ENCODE results near the gene PRR23C.

The PRR23C gene

DNA sequence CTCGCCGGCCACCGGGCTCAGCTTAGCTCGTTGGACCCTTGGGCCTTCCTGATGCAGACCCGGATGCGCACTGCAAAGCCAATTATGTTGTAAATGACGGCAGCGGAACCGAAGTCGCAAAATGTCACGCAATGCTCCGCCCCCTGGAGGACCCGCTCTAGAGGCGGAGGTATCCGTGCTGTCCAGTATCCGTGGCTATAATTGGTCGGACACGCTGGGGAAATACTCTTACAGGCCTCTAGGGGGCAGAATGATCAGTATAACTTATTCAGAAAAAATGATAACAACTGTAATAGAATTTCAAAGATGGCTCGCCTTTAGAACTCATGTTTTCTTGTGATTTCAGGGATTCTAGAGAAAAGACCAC lies 23.8 kb downstream of the PRR23C start, which contains the start of gene PRR23B:
Gene PRR23B (minus strand): TSS at position 59 of the 367 bp plus-strand sequence. CDS start 265 bp downstream, outside the sequence.
- H3K4me3 ChIP-seq (ENCODE audit: low read depth, low read length) = no peak within 1 kb of the TSS
- TF ChIP-seq, protein P1, sequence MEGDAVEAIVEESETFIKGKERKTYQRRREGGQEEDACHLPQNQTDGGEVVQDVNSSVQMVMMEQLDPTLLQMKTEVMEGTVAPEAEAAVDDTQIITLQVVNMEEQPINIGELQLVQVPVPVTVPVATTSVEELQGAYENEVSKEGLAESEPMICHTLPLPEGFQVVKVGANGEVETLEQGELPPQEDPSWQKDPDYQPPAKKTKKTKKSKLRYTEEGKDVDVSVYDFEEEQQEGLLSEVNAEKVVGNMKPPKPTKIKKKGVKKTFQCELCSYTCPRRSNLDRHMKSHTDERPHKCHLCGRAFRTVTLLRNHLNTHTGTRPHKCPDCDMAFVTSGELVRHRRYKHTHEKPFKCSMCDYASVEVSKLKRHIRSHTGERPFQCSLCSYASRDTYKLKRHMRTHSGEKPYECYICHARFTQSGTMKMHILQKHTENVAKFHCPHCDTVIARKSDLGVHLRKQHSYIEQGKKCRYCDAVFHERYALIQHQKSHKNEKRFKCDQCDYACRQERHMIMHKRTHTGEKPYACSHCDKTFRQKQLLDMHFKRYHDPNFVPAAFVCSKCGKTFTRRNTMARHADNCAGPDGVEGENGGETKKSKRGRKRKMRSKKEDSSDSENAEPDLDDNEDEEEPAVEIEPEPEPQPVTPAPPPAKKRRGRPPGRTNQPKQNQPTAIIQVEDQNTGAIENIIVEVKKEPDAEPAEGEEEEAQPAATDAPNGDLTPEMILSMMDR (IDR thresholded peaks at IDR 0.05; ENCODE audit: low read depth, low read length) = 0 out of 2 replicates have a peak, but pooled peaks have one; percentile 13

DNA sequence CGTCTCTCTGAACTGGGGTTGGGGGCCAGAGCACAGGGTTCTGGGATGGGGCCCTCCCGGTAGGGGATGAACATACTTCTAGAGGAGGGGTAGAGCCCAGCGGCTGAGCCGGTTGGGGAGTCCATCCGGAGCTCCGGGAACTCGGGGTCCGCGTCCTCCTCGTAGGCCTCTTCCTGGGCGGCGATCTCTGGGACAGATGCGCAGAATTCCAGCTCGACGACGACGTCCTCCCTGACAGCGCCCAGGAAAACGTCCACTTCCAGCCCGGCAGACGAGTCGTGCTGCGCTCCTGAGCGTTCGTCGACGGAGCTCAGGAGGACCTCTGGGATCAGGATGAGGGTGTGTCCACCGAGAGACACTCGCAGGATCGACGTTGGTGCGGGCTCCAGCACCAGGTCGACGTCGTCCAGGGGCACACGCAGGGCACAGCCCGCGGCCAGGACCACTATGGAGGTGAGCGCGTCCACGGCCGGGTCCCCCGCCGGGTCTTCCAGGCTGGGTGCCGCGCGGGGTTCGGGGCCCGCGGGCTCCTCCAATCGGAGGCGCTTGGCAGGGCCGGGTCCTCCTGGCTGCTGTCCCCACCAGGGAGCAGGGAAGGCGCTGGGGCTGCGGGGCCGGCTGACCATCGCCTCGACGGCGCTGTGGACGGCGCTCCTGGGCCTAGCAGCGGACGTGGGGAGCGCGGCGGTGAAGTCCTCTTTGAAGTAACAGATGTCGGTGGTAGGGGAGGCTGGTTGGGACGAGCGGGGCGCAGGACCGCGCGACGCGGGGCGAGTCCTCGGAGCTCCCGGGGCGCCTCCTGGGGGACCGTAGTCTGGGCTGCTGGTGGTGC lies 24.4 kb downstream of the PRR23C start:
- H3K4me3 ChIP-seq (ENCODE audit: low read depth, low read length) = no peak overlapping the region
- TF ChIP-seq, protein P1 (IDR thresholded peaks at IDR 0.05; ENCODE audit: low read depth, low read length) = no peak

DNA sequence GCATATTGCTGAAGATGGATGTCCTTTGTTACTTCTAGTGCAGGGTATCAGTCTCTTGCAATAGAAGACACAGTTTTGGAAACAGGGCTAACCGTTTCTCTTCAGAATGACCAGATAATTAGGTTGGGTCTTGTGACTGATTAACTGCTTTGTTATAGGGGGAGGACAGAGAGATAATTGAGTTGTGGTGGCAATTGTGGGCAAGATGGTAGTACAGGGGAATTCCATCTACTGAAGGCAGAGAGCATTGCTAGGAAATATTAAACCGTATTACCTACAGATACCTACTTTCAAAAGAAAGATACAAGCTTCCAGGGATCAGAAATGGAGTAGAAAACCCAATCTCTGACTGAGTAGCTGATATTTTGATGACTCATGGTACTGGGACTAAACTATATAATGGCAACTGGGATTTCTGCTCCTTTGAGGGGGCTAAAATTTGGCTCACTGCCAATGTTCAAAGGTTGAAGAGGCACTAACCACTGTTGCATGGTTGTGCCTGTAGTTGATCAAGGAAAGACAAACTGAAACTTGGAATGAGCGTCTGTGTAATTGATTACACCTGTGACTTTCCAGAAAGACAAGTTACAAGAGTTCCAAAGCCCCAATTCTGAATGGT lies 28.2 kb downstream of the PRR23C start:
- TF ChIP-seq, protein P1 (IDR thresholded peaks at IDR 0.05; ENCODE audit: low read depth, low read length) = no peak
- no peak overlapping the region for H3K4me3 ChIP-seq (ENCODE audit: low read depth, low read length)

DNA sequence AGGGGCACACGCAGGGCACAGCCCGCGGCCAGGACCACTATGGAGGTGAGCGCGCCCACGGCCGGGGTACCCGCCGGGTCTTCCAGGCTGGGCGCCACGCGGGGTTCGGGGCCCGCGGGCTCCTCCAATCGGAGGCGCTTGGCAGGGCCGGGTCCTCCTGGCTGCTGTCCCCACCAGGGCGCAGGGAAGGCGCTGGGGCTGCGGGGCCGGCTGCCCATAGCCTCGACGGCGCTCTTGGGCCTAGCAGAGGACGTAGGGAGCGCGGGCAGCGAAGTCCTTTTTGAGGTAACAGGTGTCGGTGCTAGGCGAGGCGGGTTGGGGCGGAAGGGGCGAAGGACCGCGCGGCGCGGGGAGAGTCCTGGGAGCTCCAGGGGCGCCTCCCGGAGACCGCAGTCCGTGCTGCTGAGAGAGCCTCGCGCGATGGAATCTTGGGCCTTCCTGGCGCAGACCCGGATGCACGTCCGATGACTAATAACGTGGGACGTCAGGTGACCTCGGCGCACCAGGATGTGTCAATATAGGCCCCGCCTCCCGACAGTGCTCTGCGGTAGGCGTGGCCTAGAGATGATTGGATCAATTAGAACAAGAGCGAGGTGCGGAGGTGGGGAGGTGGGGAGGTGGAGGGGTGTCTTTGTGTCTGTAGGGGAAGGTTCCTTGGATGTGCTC lies 38.5 kb downstream of the PRR23C start, which contains the start of gene PRR23A:
Gene PRR23A (minus strand): TSS at position 218 of the 666 bp plus-strand sequence. CDS start 0 bp downstream, at position 218.
- TF ChIP-seq, protein P1 (IDR thresholded peaks at IDR 0.05; ENCODE audit: low read depth, low read length) = no peak
- H3K4me3 ChIP-seq (ENCODE audit: low read depth, low read length) = no peak within 1 kb of the TSS

DNA sequence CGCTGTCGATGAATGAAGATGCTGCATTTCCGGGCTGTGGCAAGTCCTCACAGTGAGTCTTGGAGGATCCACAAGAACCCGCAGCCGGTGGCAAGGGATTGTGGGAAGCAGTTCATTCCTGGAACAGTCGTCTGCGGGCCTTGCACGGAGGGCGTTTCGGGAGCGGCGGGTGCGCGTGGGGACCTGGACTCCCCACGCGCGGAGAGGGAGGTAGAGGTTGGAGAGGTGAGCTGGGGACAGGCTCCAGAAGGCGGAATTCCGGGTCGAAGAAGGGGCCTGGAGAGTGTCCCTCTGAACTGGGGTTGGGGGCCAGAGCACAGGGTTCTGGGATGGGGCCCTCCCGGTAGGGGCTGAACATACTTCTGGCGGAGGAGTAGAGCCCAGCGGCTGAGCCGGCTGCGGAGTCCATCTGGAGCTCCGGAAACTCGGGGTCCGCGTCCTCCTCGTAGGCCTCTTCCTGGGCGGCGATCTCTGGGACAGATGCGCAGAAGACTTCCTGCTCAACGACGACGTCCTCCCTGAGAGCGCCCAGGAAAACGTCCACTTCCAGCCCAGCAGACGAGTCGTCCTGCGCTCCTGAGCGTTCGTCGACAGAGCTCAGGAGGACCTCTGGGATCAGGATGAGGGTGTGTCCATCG lies 39.2 kb downstream of the PRR23C start:
- TF ChIP-seq, protein P1 (IDR thresholded peaks at IDR 0.05; ENCODE audit: low read depth, low read length) = no peak
- no peak overlapping the region for H3K4me3 ChIP-seq (ENCODE audit: low read depth, low read length)

DNA sequence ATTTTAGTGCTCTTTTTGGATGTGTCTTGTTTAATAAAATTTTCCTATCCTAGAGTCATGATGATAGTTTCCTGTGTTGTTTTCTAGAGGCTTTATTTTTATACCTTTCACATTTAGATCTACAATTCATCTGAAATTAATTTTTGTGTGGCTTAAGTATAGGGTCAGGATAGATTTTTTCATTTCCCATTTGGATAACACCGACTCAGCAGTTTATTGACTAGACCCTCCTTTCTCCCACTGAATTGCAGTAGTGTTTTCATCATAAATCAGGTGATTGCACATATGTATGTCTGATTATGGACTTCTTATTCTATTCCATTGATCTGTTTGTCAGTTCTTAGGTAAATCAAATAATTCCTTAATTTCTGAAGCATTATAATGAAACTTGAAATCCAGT lies 49.0 kb downstream of the PRR23C start:
- TF ChIP-seq, protein P1 (IDR thresholded peaks at IDR 0.05; ENCODE audit: low read depth, low read length) = no peak

More for the DNA sequence above, 49.0 kb downstream of the PRR23C start:
- H3K4me3 ChIP-seq (ENCODE audit: low read depth, low read length) = no peak overlapping the region

Measured in WI38 (cell line).